Choroid plexus epithelial cell (primary cell): ENCODE results near the gene RIMBP2.

Experiments
- DNase-seq: peaks from one replicate; pipeline ENCODE4 v3.0.0-alpha.2; 2010; ENCODE audit warnings: low read depth
- H3K4me3 ChIP-seq: 2 replicates; pipeline ENCODE4 v1.5.1; 2011; ENCODE audit warnings: low read depth, mild to moderate bottlenecking, control low read depth, low read length, moderate library complexity
- CTCF ChIP-seq: conservative IDR thresholded peaks from 2 replicates; pipeline ENCODE4 v1.5.1; 2011; ENCODE audit warnings: low read depth, mild to moderate bottlenecking, control low read depth, inconsistent platforms, low read length, moderate library complexity

Gene RIMBP2

GRCh38 chr12:130677957-130678558 lies 38.0 kb downstream of the RIMBP2 start:
- DNase-seq, result no peak
- no peak for TF ChIP-seq CTCF
- H3K4me3 ChIP-seq, result no peak overlapping the region

- TF ChIP-seq CTCF, result no peak
- H3K4me3 ChIP-seq, result no peak overlapping the region
- no peak for DNase-seq
Observed at GRCh38 chr12:130675791-130676190, 40.3 kb downstream of the RIMBP2 start.

- TF ChIP-seq CTCF, result no peak
- no peak for DNase-seq
- H3K4me3 ChIP-seq, result no peak overlapping the region
Observed at GRCh38 chr12:130675121-130675520, 41.0 kb downstream of the RIMBP2 start.

- H3K4me3 ChIP-seq, result no peak overlapping the region
- no peak for TF ChIP-seq CTCF
- no peak for DNase-seq
Observed at GRCh38 chr12:130674676-130675075, 41.4 kb downstream of the RIMBP2 start.

- TF ChIP-seq CTCF, result no peak
- no peak for DNase-seq
- no peak overlapping the region for H3K4me3 ChIP-seq
Observed at GRCh38 chr12:130673036-130673705, 42.9 kb downstream of the RIMBP2 start.

GRCh38 chr12:130672089-130672820 lies 43.8 kb downstream of the RIMBP2 start:
- H3K4me3 ChIP-seq, result no peak overlapping the region
- DNase-seq, result no peak
- TF ChIP-seq CTCF, result no peak

GRCh38 chr12:130671556-130671955 lies 44.5 kb downstream of the RIMBP2 start:
- no peak for DNase-seq
- no peak overlapping the region for H3K4me3 ChIP-seq
- no peak for TF ChIP-seq CTCF
